Measurements from ENCODE around the gene DCDC2C.

Gene DCDC2C

GRCh38 chr2:3770724-3771415, 67.5 kb downstream of the DCDC2C start:
- no peak for DNase-seq

GRCh38 chr2:3771576-3771975, 68.2 kb downstream of the DCDC2C start:
- no peak for DNase-seq

GRCh38 chr2:3774336-3774735, 71.0 kb downstream of the DCDC2C start:
- no peak for DNase-seq

- DNase-seq = no peak
These were observed 72.9 kb downstream of the DCDC2C start for GRCh38 chr2:3776311-3776710.

GRCh38 chr2:3777966-3778365, 74.6 kb downstream of the DCDC2C start:
- no peak for DNase-seq

- no peak for DNase-seq
These were observed 75.6 kb downstream of the DCDC2C start for GRCh38 chr2:3778851-3779495.

GRCh38 chr2:3779496-3780049, 76.2 kb downstream of the DCDC2C start:
- no peak for DNase-seq

- peak in 10 of 56 donors; percentile 7 to 60 (median 10) for DNase-seq
These were observed 77.4 kb downstream of the DCDC2C start for GRCh38 chr2:3780477-3781402.

GRCh38 chr2:3784731-3785130, 81.4 kb downstream of the DCDC2C start:
- DNase-seq = no peak

GRCh38 chr2:3785220-3785889, 82.0 kb downstream of the DCDC2C start:
- DNase-seq = no peak

- no peak for DNase-seq
These were observed 82.5 kb downstream of the DCDC2C start for GRCh38 chr2:3785890-3786273.

- no peak for DNase-seq
These were observed 84.4 kb downstream of the DCDC2C start for GRCh38 chr2:3787768-3788167.

- DNase-seq = no peak
These were observed 85.9 kb downstream of the DCDC2C start for GRCh38 chr2:3789256-3789655.

GRCh38 chr2:3793249-3793648, 89.9 kb downstream of the DCDC2C start:
- no peak for DNase-seq

- no peak for DNase-seq
These were observed 98.1 kb downstream of the DCDC2C start for GRCh38 chr2:3801506-3801905.

- DNase-seq = peak in 3 of 56 donors; percentile 5 to 12 (median 10)
These were observed 102.0 kb downstream of the DCDC2C start for GRCh38 chr2:3805201-3805939.

GRCh38 chr2:3806168-3806567, 102.8 kb downstream of the DCDC2C start:
- no peak for DNase-seq

GRCh38 chr2:3806730-3807129, 103.4 kb downstream of the DCDC2C start:
- DNase-seq = no peak

GRCh38 chr2:3807853-3808252, 104.5 kb downstream of the DCDC2C start:
- DNase-seq = no peak

- no peak for DNase-seq
These were observed 111.4 kb downstream of the DCDC2C start for GRCh38 chr2:3814706-3815245.

All from nucleus accumbens (tissue), 56 donors.